ENCODE measurements around the gene JADE2. TPM values are rescaled to one million over a fixed set of nuclear protein-coding genes. Genes with fewer than 3 reads are reported as not detected.

JADE2 gene
- total RNA-seq, 1 experiment from 2014 or later = 39.9 TPM

DNA sequence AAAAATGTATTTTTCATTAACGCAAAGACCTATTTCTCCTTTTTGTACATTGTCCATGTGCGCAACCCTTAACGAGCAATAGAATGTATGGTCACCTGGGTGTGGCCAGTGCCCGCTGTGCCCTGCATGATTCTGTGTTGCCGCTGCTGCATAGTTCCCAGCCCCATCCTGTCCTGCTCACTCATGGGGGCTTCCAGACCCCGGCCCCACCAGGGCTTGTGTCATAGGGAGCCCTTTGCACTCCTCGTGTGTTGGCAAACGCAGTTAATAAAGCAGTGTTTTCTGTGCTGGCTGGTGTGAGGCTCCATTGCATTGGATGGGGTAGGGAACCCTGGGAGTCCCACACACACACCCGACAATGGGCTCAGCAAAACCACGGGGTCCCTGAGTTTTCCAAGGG, 57.5 kb downstream of the JADE2 start:
- Histone ChIP-seq H3K27me3 (ENCODE audit: insufficient read depth, low read length) (no peaks in the 10 kb centered on the region), H3K9ac (ENCODE audit: low read length) (no peak overlapping the region), H3K4me1 (ENCODE audit: control insufficient read depth in 1 of 2, insufficient read depth in 2 of 2, low read length in 2 of 2) (peaks cover 0 to 13% of the 10 kb centered on the region in 2 experiments; a peak in 3 of 4 replicates), H4K20me1 (ENCODE audit: insufficient read depth) (no peaks in the 10 kb centered on the region), H3K27ac (ENCODE audit: low read depth, low read length) (no peak overlapping the region), H3K79me2 (ENCODE audit: insufficient read depth, low read length) (no peaks in the 10 kb centered on the region), H3K36me3 (ENCODE audit: control insufficient read depth in 1 of 2, insufficient read depth in 2 of 2, low read length in 2 of 2) (peaks cover 0 to 14% of the 10 kb centered on the region in 2 experiments; a peak in 3 of 4 replicates), H3K4me3 (replicated peaks in 1 of 2; ENCODE audit: low read depth in 1 of 2, low read length in 2 of 2) (no peak overlapping the region), H2AFZ (ENCODE audit: low read depth, low read length, poor library complexity, severe bottlenecking) (no peak overlapping the region), H3K4me2 (ENCODE audit: low read length) (no peak overlapping the region), H3K9me2 (ENCODE audit: insufficient read depth) (no peaks in the 10 kb centered on the region), H3K9me3 (ENCODE audit: control insufficient read depth in 1 of 2, insufficient read depth in 1 of 2, low read depth in 1 of 2, low read length in 2 of 2) (no peaks in the 10 kb centered on the region)
- CTCF ChIA-PET = no interaction called here
- no peak for TF ChIP-seq EGR1 (IDR thresholded peaks at IDR 0.05; ENCODE audit: low read depth)
- POLR2A ChIA-PET = no interaction called here
- no peak for DNase-seq (ENCODE audit: low read depth, low spot score)
- no TSS peak for BruUV-seq (replicated peaks)
- intact Hi-C loops (cut with micrococcal nuclease) = loop anchor here (10.0 kb wide), 1 partner anchor 398 kb away; no protein-coding TSS in a partner anchor
- RAD21 ChIA-PET (ENCODE audit: low non-redundant PET in 1 of 2, low total read pairs in 2 of 2, uncharacterized antibody in 2 of 2, unreplicated experiment in 2 of 2) = no interaction called here
- no peak for ATAC-seq

DNA sequence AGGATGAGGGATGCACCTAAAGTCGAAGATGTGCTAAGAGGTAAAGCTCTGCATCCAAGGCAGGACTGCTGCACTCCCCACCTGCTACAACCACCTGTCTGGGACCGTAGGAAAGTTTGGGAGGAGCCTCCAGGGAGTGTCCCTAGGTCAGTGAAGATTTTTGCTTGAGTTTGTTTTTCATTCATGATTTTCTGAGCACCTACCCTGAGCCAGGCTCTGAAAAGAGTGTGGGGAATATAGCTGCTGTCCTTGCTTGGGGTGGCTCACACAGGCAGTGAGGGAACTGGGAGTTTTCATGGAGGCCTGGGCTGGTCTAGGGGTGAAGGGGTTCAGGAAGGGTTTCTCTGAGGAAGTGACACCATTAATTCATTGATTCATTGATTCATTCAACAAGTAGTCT, 58.3 kb downstream of the JADE2 start:
- CTCF ChIA-PET = no interaction called here
- H3K9me2 ChIP-seq (ENCODE audit: insufficient read depth) = no peaks in the 10 kb centered on the region

More for the DNA sequence above, 58.3 kb downstream of the JADE2 start:
- BruUV-seq (replicated peaks) = no TSS peak
- no peak for ATAC-seq
- H3K36me3 ChIP-seq (ENCODE audit: control insufficient read depth in 1 of 2, insufficient read depth in 2 of 2, low read length in 2 of 2) = peaks cover 0 to 7% of the 10 kb centered on the region in 2 experiments; a peak in 3 of 4 replicates
- H3K4me1 ChIP-seq (ENCODE audit: control insufficient read depth in 1 of 2, insufficient read depth in 2 of 2, low read length in 2 of 2) = peaks cover 0 to 13% of the 10 kb centered on the region in 2 experiments; a peak in 3 of 4 replicates
- no peak overlapping the region for H3K4me2 ChIP-seq (ENCODE audit: low read length)
- no peaks in the 10 kb centered on the region for H4K20me1 ChIP-seq (ENCODE audit: insufficient read depth)
- no peak for DNase-seq (ENCODE audit: low read depth, low spot score)
- TF ChIP-seq RAD21 (IDR thresholded peaks at IDR 0.05; ENCODE audit: low read depth) = no peak
- no peak for TF ChIP-seq SP1 (IDR thresholded peaks at IDR 0.05; ENCODE audit: low read depth)
- TF ChIP-seq TCF7L2 (IDR thresholded peaks at IDR 0.05; ENCODE audit: borderline replicate concordance, extremely low read depth, insufficient read depth, insufficient read length) = no peak
- no peak for TF ChIP-seq CEBPB (IDR thresholded peaks at IDR 0.05; ENCODE audit: low read depth)
- H3K9me3 ChIP-seq (ENCODE audit: control insufficient read depth in 1 of 2, insufficient read depth in 1 of 2, low read depth in 1 of 2, low read length in 2 of 2) = no peaks in the 10 kb centered on the region
- ChIA-PET RAD21 (ENCODE audit: low non-redundant PET in 1 of 2, low total read pairs in 2 of 2, uncharacterized antibody in 2 of 2, unreplicated experiment in 2 of 2) (no interaction called here), POLR2A (no interaction called here)
- H3K27ac ChIP-seq (ENCODE audit: low read depth, low read length) = no peak overlapping the region
- no peaks in the 10 kb centered on the region for H3K79me2 ChIP-seq (ENCODE audit: insufficient read depth, low read length)
- H3K9ac ChIP-seq (ENCODE audit: low read length) = no peak overlapping the region
- H3K4me3 ChIP-seq (replicated peaks in 1 of 2; ENCODE audit: low read depth in 1 of 2, low read length in 2 of 2) = no peak overlapping the region
- no peak overlapping the region for H2AFZ ChIP-seq (ENCODE audit: low read depth, low read length, poor library complexity, severe bottlenecking)
- intact Hi-C loops (cut with micrococcal nuclease) = loop anchor here (10.0 kb wide), 1 partner anchor 399 kb away; no protein-coding TSS in a partner anchor
- H3K27me3 ChIP-seq (ENCODE audit: insufficient read depth, low read length) = no peaks in the 10 kb centered on the region
